Neuronal stem cell (in vitro differentiated cells): ENCODE measurements around the gene HTR3A.
"Not testable (repeated sequence)": the region's sequence is repeated elsewhere in the genome, so short reads cannot be mapped to it uniquely, and the experiment has no call there.

Experiments used
- DNase-seq: peaks from one replicate; pipeline ENCODE4 v3.0.0-alpha.2; 2013; ENCODE audit warnings: low spot score
- H2AFZ ChIP-seq: one replicate; pipeline ENCODE4 v1.6.1; 2013; ENCODE audit warnings: mild to moderate bottlenecking, low read length, inconsistent platforms
- H2AK5ac ChIP-seq: 2 replicates; pipeline ENCODE4 v1.6.1; 2013; ENCODE audit warnings: low read depth, mild to moderate bottlenecking, inconsistent platforms, low read length, moderate library complexity, mixed read lengths
- H2BK120ac ChIP-seq: 2 replicates; pipeline ENCODE4 v1.6.1; 2013; ENCODE audit warnings: low read depth, mild to moderate bottlenecking, inconsistent platforms, low read length, moderate library complexity, mixed read lengths
- H2BK12ac ChIP-seq: one replicate; pipeline ENCODE4 v1.6.1; 2013; ENCODE audit warnings: low read length, inconsistent platforms
- H2BK15ac ChIP-seq: 2 replicates; pipeline ENCODE4 v1.6.1; 2013; ENCODE audit warnings: mild to moderate bottlenecking, low read length, inconsistent platforms, mixed read lengths
- H2BK5ac ChIP-seq: one replicate; pipeline ENCODE4 v1.6.1; 2013; ENCODE audit warnings: inconsistent platforms, mild to moderate bottlenecking, low read length, moderate library complexity
- H3K14ac ChIP-seq: one replicate; pipeline ENCODE4 v1.6.1; 2013; ENCODE audit warnings: low read length, inconsistent platforms
- H3K18ac ChIP-seq: 2 replicates; pipeline ENCODE4 v1.6.1; 2013; ENCODE audit warnings: low read length, inconsistent platforms
- H3K23ac ChIP-seq: 2 replicates; pipeline ENCODE4 v1.6.1; 2013; ENCODE audit warnings: low read depth, mild to moderate bottlenecking, mixed read lengths, low read length, inconsistent platforms; ENCODE audit not compliant: poor library complexity
- H3K27ac ChIP-seq: replicated peaks from 3 replicates; pipeline ENCODE4 v1.5.1; 2013; ENCODE audit warnings: low read length, inconsistent platforms
- H3K27me3 ChIP-seq, 3 experiments: 2 replicates each; pipeline ENCODE4 v1.6.1; 2013; ENCODE audit warnings: low read length in 3 of 3, mild to moderate bottlenecking in 2 of 3, inconsistent platforms in 1 of 3, low read depth in 1 of 3, mixed read lengths in 1 of 3, moderate library complexity in 1 of 3; ENCODE audit not compliant: control insufficient read depth in 3 of 3, insufficient read depth in 3 of 3
- H3K36me3 ChIP-seq, 2 donors: replicated peaks in 1 of 2; 2 replicates each; pipeline ENCODE4 v1.6.1; 2013; ENCODE audit warnings: low read length in 2 of 2; ENCODE audit not compliant: control insufficient read depth in 2 of 2, insufficient read depth in 2 of 2
- H3K4ac ChIP-seq: 2 replicates; pipeline ENCODE4 v1.6.1; 2013; ENCODE audit warnings: inconsistent platforms, mild to moderate bottlenecking, low read length, moderate library complexity
- H3K4me1 ChIP-seq, 2 donors: 1 replicate in 1 of 2; 2 replicates in 1 of 2; pipeline ENCODE4 v1.6.1; 2013; ENCODE audit warnings: low read length in 2 of 2, low read depth in 1 of 2; ENCODE audit not compliant: control insufficient read depth in 2 of 2, insufficient read depth in 1 of 2
- H3K4me2 ChIP-seq: one replicate; pipeline ENCODE4 v1.6.1; 2013; ENCODE audit warnings: mild to moderate bottlenecking, low read length, inconsistent platforms; ENCODE audit not compliant: insufficient read depth, poor library complexity, severe bottlenecking
- H3K4me3 ChIP-seq, 2 donors: 2 replicates each; pipeline ENCODE4 v1.5.1; 2013; ENCODE audit warnings: low read length in 2 of 2, mild to moderate bottlenecking in 2 of 2, inconsistent platforms in 1 of 2, moderate library complexity in 1 of 2
- H3K79me1 ChIP-seq: one replicate; pipeline ENCODE4 v1.6.1; 2013; ENCODE audit warnings: low read depth, mild to moderate bottlenecking, inconsistent platforms, low read length, moderate library complexity
- H3K9ac ChIP-seq: one replicate; pipeline ENCODE4 v1.6.1; 2013; ENCODE audit warnings: mild to moderate bottlenecking, low read depth, low read length, inconsistent platforms; ENCODE audit not compliant: poor library complexity
- H3K9me3 ChIP-seq, 2 donors: replicated peaks in 1 of 2; 2 replicates each; pipeline versions ENCODE3 to v1.6.1; 2013; ENCODE audit warnings: low read length in 2 of 2, mild to moderate bottlenecking in 2 of 2, inconsistent platforms in 1 of 2, low read depth in 1 of 2, mixed read lengths in 1 of 2, moderate library complexity in 1 of 2; ENCODE audit not compliant: control insufficient read depth in 2 of 2, insufficient read depth in 1 of 2
- H4K8ac ChIP-seq: one replicate; pipeline ENCODE4 v1.6.1; 2013; ENCODE audit warnings: low read depth, mild to moderate bottlenecking, inconsistent platforms, low read length, moderate library complexity
- H4K91ac ChIP-seq: one replicate; pipeline ENCODE4 v1.6.1; 2013; ENCODE audit warnings: low read length, low read depth, mild to moderate bottlenecking, inconsistent platforms; ENCODE audit not compliant: poor library complexity
- WGBS, 2 donors: extraction: QIAGEN DNeasy Blood & Tissue Kit; methylation state at CpG; one replicate each; pipeline ENCODE4 v1.1.7; 2013; ENCODE audit warnings: missing lambda C conversion rate in 2 of 2, mixed read lengths in 1 of 2; ENCODE audit not compliant: insufficient read length in 2 of 2, insufficient replicate concordance in 1 of 2; ENCODE audit errors: extremely low coverage in 2 of 2; 5-methylcytosine and 5-hydroxymethylcytosine counted together

HTR3A gene

GRCh38 chr11:113942256-113942655 is 32.7 kb upstream of the HTR3A start:
- Histone ChIP-seq H3K4me2 (no peak overlapping the region), H3K14ac (no peak overlapping the region), H4K8ac (no peak overlapping the region), H2BK120ac (no peak overlapping the region), H2BK12ac (no peak overlapping the region), H3K79me1 (no peaks in the 10 kb centered on the region), H3K4me1 (no peaks in the 10 kb centered on the region), H3K4ac (no peak overlapping the region), H2AFZ (no peak overlapping the region), H3K23ac (no peak overlapping the region), H3K27ac (no peak overlapping the region), H3K18ac (no peak overlapping the region), H4K91ac (no peak overlapping the region), H3K4me3 (no peak overlapping the region), H2BK15ac (no peak overlapping the region), H2BK5ac (no peak overlapping the region), H3K27me3 (peaks cover 0 to 19% (median 0%) of the 10 kb centered on the region in 3 experiments), H3K9ac (no peak overlapping the region), H2AK5ac (no peak overlapping the region), H3K9me3 (peaks cover 0 to 2% of the 10 kb centered on the region in 2 donors), H3K36me3 (no peaks in the 10 kb centered on the region)
- no peak for DNase-seq
- WGBS, 2 donors: no CpG with 5 or more reads among the region's 8 CpGs

- H3K9ac ChIP-seq, H4K91ac ChIP-seq, H3K9me3 ChIP-seq, DNase-seq, H4K8ac ChIP-seq, H3K14ac ChIP-seq, H2BK120ac ChIP-seq, H3K27ac ChIP-seq, H2AFZ ChIP-seq, H3K18ac ChIP-seq, H3K36me3 ChIP-seq, H3K4me3 ChIP-seq, H3K4ac ChIP-seq, H3K4me1 ChIP-seq, H3K4me2 ChIP-seq, H2BK12ac ChIP-seq, H2BK5ac ChIP-seq, H2AK5ac ChIP-seq, H3K79me1 ChIP-seq: not testable (repeated sequence)
- peaks cover 0 to 18% (median 0%) of the 10 kb centered on the region in 3 experiments for H3K27me3 ChIP-seq
- peak overlapping the region; percentile 29 for H3K23ac ChIP-seq
- H2BK15ac ChIP-seq: peak overlapping the region; percentile 63
- no CpG with 5 or more reads among the region's 2 CpGs for WGBS, 2 donors
These were observed 28.7 kb upstream of the HTR3A start for GRCh38 chr11:113946162-113946561.

- no peak overlapping the region for H2AK5ac ChIP-seq
- H3K9ac ChIP-seq: no peak overlapping the region
- H3K36me3 ChIP-seq: no peaks in the 10 kb centered on the region
- no peak overlapping the region for H4K91ac ChIP-seq
- no peak overlapping the region for H2BK12ac ChIP-seq
- peaks cover 0 to 2% of the 10 kb centered on the region in 2 donors for H3K4me1 ChIP-seq
- no peak overlapping the region for H3K4me3 ChIP-seq
- H2BK120ac ChIP-seq: no peak overlapping the region
- H4K8ac ChIP-seq: no peak overlapping the region
- H3K18ac ChIP-seq: no peak overlapping the region
- no peak overlapping the region for H2AFZ ChIP-seq
- H3K14ac ChIP-seq: no peak overlapping the region
- H2BK15ac ChIP-seq: no peak overlapping the region
- peaks cover 0 to under 1% of the 10 kb centered on the region in 2 donors for H3K9me3 ChIP-seq
- H3K4me2 ChIP-seq: no peak overlapping the region
- H3K4ac ChIP-seq: no peak overlapping the region
- H3K27me3 ChIP-seq: peaks cover 0 to 30% (median 0%) of the 10 kb centered on the region in 3 experiments
- H3K79me1 ChIP-seq: no peaks in the 10 kb centered on the region
- H3K23ac ChIP-seq: no peak overlapping the region
- no peak overlapping the region for H3K27ac ChIP-seq
- no peak for DNase-seq
- no peak overlapping the region for H2BK5ac ChIP-seq
- no CpG with 5 or more reads among the region's 4 CpGs for WGBS, 2 donors
These were observed 26.9 kb upstream of the HTR3A start for GRCh38 chr11:113947994-113948393.

- H3K23ac ChIP-seq: no peak overlapping the region
- no peaks in the 10 kb centered on the region for H3K36me3 ChIP-seq
- no peaks in the 10 kb centered on the region for H3K9me3 ChIP-seq
- no peak overlapping the region for H2AFZ ChIP-seq
- no peak overlapping the region for H3K9ac ChIP-seq
- DNase-seq: no peak
- H3K18ac ChIP-seq: no peak overlapping the region
- H3K14ac ChIP-seq: no peak overlapping the region
- no peak overlapping the region for H4K91ac ChIP-seq
- no peaks in the 10 kb centered on the region for H3K79me1 ChIP-seq
- H3K27ac ChIP-seq: no peak overlapping the region
- H2AK5ac ChIP-seq: no peak overlapping the region
- WGBS, 2 donors: no CpG with 5 or more reads among the region's 4 CpGs
- H3K27me3 ChIP-seq: peaks cover 0 to 38% (median 0%) of the 10 kb centered on the region in 3 experiments
- H2BK15ac ChIP-seq: no peak overlapping the region
- no peak overlapping the region for H3K4ac ChIP-seq
- no peak overlapping the region for H3K4me3 ChIP-seq
- no peak overlapping the region for H2BK120ac ChIP-seq
- no peak overlapping the region for H3K4me2 ChIP-seq
- no peak overlapping the region for H2BK5ac ChIP-seq
- peaks cover 0 to 2% of the 10 kb centered on the region in 2 donors for H3K4me1 ChIP-seq
- H4K8ac ChIP-seq: no peak overlapping the region
- H2BK12ac ChIP-seq: no peak overlapping the region
These were observed 25.0 kb upstream of the HTR3A start for GRCh38 chr11:113949891-113950290.
